Rectal smooth muscle tissue (tissue), 1 donor: ENCODE results near the gene APBB1IP.

Experiments
- H3K27ac ChIP-seq: one replicate; pipeline ENCODE4 v1.7.0; 2013; ENCODE audit warnings: low read depth, low read length, inconsistent platforms
- H3K27me3 ChIP-seq: one replicate; pipeline ENCODE4 v1.7.0; 2013; ENCODE audit warnings: low read length; ENCODE audit not compliant: control insufficient read depth, insufficient read depth
- H3K36me3 ChIP-seq: one replicate; pipeline ENCODE4 v1.7.0; 2013; ENCODE audit warnings: low read length; ENCODE audit not compliant: control insufficient read depth, insufficient read depth
- H3K4me1 ChIP-seq: one replicate; pipeline ENCODE4 v1.7.0; 2013; ENCODE audit warnings: low read length; ENCODE audit not compliant: control insufficient read depth, insufficient read depth
- H3K4me3 ChIP-seq: one replicate; pipeline ENCODE4 v1.7.0; 2013; ENCODE audit warnings: low read length
- H3K9ac ChIP-seq: one replicate; pipeline ENCODE4 v1.7.0; 2013; ENCODE audit warnings: low read length

Gene APBB1IP

GRCh38 chr10:26423722-26424121, 14.4 kb upstream of the APBB1IP start:
- Histone ChIP-seq H3K4me3 (no peak overlapping the region), H3K4me1 (no peaks in the 10 kb centered on the region), H3K27ac (no peak overlapping the region), H3K36me3 (no peaks in the 10 kb centered on the region), H3K27me3 (no peaks in the 10 kb centered on the region), H3K9ac (no peak overlapping the region)

GRCh38 chr10:26430641-26431163, 7.4 kb upstream of the APBB1IP start:
- Histone ChIP-seq H3K36me3 (no peaks in the 10 kb centered on the region), H3K27ac (no peak overlapping the region), H3K27me3 (no peaks in the 10 kb centered on the region), H3K4me3 (no peak overlapping the region), H3K4me1 (no peaks in the 10 kb centered on the region), H3K9ac (no peak overlapping the region)

GRCh38 chr10:26432938-26433337, 5.2 kb upstream of the APBB1IP start:
- Histone ChIP-seq H3K4me1 (no peaks in the 10 kb centered on the region), H3K27me3 (no peaks in the 10 kb centered on the region)

GRCh38 chr10:26435852-26436251, 2.3 kb upstream of the APBB1IP start:
- Histone ChIP-seq H3K36me3 (no peaks in the 10 kb centered on the region), H3K4me1 (no peaks in the 10 kb centered on the region), H3K27me3 (no peaks in the 10 kb centered on the region), H3K27ac (no peak overlapping the region), H3K4me3 (no peak overlapping the region), H3K9ac (no peak overlapping the region)

More at GRCh38 chr10:26432938-26433337, 5.2 kb upstream of the APBB1IP start:
- no peak overlapping the region for H3K9ac ChIP-seq
- H3K27ac ChIP-seq = no peak overlapping the region
- H3K4me3 ChIP-seq = no peak overlapping the region
- H3K36me3 ChIP-seq = no peaks in the 10 kb centered on the region

GRCh38 chr10:26436848-26437247, 1.3 kb upstream of the APBB1IP start:
- Histone ChIP-seq H3K36me3 (no peaks in the 10 kb centered on the region), H3K27me3 (no peaks in the 10 kb centered on the region), H3K9ac (no peak overlapping the region), H3K4me3 (no peak overlapping the region), H3K27ac (no peak overlapping the region), H3K4me1 (no peaks in the 10 kb centered on the region)

GRCh38 chr10:26438534-26439341, 597 bp downstream of the APBB1IP start:
- Histone ChIP-seq H3K4me3 (peak overlapping the region; percentile 22), H3K9ac (peak overlapping the region; percentile 13), H3K36me3 (no peaks in the 10 kb centered on the region), H3K27me3 (no peaks in the 10 kb centered on the region), H3K27ac (no peak overlapping the region), H3K4me1 (no peaks in the 10 kb centered on the region)

GRCh38 chr10:26439406-26440087, 1.4 kb downstream of the APBB1IP start:
- no peak overlapping the region for H3K27ac ChIP-seq
- H3K9ac ChIP-seq = no peak overlapping the region
- peak overlapping the region; percentile 22 for H3K4me3 ChIP-seq
- H3K4me1 ChIP-seq = no peaks in the 10 kb centered on the region
- H3K36me3 ChIP-seq = no peaks in the 10 kb centered on the region
- H3K27me3 ChIP-seq = no peaks in the 10 kb centered on the region

- Histone ChIP-seq H3K4me3 (no peak overlapping the region), H3K4me1 (no peaks in the 10 kb centered on the region), H3K36me3 (no peaks in the 10 kb centered on the region), H3K27me3 (no peaks in the 10 kb centered on the region), H3K9ac (no peak overlapping the region), H3K27ac (no peak overlapping the region)
Measured at GRCh38 chr10:26440088-26440470, 1.9 kb downstream of the APBB1IP start.

GRCh38 chr10:26441491-26442214, 3.5 kb downstream of the APBB1IP start:
- Histone ChIP-seq H3K4me3 (no peak overlapping the region), H3K9ac (no peak overlapping the region), H3K36me3 (no peaks in the 10 kb centered on the region)

GRCh38 chr10:26445411-26446031, 7.4 kb downstream of the APBB1IP start:
- H3K9ac ChIP-seq = no peak overlapping the region
- H3K4me1 ChIP-seq = no peaks in the 10 kb centered on the region
- H3K27me3 ChIP-seq = no peaks in the 10 kb centered on the region
- H3K4me3 ChIP-seq = no peak overlapping the region
- H3K27ac ChIP-seq = no peak overlapping the region
- H3K36me3 ChIP-seq = no peaks in the 10 kb centered on the region

More at GRCh38 chr10:26441491-26442214, 3.5 kb downstream of the APBB1IP start:
- Histone ChIP-seq H3K27ac (no peak overlapping the region), H3K4me1 (no peaks in the 10 kb centered on the region), H3K27me3 (no peaks in the 10 kb centered on the region)

GRCh38 chr10:26446258-26446657, 8.1 kb downstream of the APBB1IP start:
- Histone ChIP-seq H3K27ac (no peak overlapping the region), H3K4me1 (no peaks in the 10 kb centered on the region), H3K27me3 (no peaks in the 10 kb centered on the region), H3K4me3 (no peak overlapping the region), H3K9ac (no peak overlapping the region), H3K36me3 (no peaks in the 10 kb centered on the region)

- Histone ChIP-seq H3K27me3 (no peaks in the 10 kb centered on the region), H3K36me3 (no peaks in the 10 kb centered on the region), H3K4me1 (no peaks in the 10 kb centered on the region), H3K9ac (no peak overlapping the region), H3K27ac (no peak overlapping the region), H3K4me3 (no peak overlapping the region)
Measured at GRCh38 chr10:26448292-26448691, 10.2 kb downstream of the APBB1IP start.
